OCI-LY1 (cell line): ENCODE results near the gene UHRF2.

Experiments
- CTCF ChIP-seq: fragments of 200-600 bp; sonication (generic), shearing (Covaris generic); IDR thresholded peaks from 2 replicates; pipeline ENCODE4 v1.5.1; 2017; ENCODE audit warnings: mild to moderate bottlenecking, antibody characterized with exemption, low read length, moderate library complexity, mixed read lengths
- EZH2 ChIP-seq: fragments of 200-600 bp; sonication (generic), shearing (Covaris generic); IDR thresholded peaks from 2 replicates; pipeline ENCODE4 v1.8.0; 2017; ENCODE audit warnings: borderline replicate concordance, mixed run types, mild to moderate bottlenecking, antibody characterized with exemption, low read length, moderate library complexity, mixed read lengths

- TF ChIP-seq CTCF (no peak), EZH2 (no peak)
Observed at GRCh38 chr9:6543204-6543603, 130.2 kb downstream of the UHRF2 start.
